ENCODE results near the gene STX18.

DNA sequence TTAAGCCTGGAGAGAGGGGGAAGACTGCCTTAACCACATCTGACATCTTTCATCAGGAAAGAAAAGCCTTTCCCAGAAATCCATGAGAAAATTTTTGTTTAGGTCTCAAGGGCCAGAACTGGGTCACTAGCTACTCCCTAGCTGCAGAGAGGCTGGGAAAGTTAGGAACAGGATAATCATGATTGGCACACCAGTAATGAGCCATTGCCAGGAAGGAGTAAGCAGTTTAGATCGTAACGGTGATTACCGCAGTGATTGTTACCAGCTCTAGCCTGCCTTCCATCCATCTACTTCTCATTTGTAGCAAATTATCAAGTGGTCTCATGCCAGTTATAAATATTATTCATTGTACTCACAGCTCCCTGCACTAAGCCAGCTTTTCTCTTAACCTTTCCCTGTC, 22.7 kb upstream of the STX18 start:
- TF ChIP-seq EZH2phosphoT487 (IDR thresholded peaks at IDR 0.05; ENCODE audit: unreplicated experiment) (no peak), POLR2AphosphoS5 (IDR thresholded peaks at IDR 0.05; ENCODE audit: low read depth) (no peak), CREB1 (CRISPR knock-in tag; IDR thresholded peaks at IDR 0.05; ENCODE audit: low read depth) (no peak), CTCF (conservative IDR thresholded peaks at IDR 0.05; ENCODE audit: low read depth in 2 of 2) (no peak), EZH2 (IDR thresholded peaks at IDR 0.05; ENCODE audit: low read depth, unreplicated experiment) (no peak)
